Measurements from ENCODE around the gene AP5S1. TPM values are rescaled to one million over a fixed set of nuclear protein-coding genes. Genes with fewer than 3 reads are reported as not detected.
"Not testable (repeated sequence)": the region's sequence is repeated elsewhere in the genome, so short reads cannot be mapped to it uniquely, and the experiment has no call there.

Gene AP5S1
- total and polyA plus RNA-seq, 2 experiments from 2014 or later = 20.5 to 25.0 TPM

DNA sequence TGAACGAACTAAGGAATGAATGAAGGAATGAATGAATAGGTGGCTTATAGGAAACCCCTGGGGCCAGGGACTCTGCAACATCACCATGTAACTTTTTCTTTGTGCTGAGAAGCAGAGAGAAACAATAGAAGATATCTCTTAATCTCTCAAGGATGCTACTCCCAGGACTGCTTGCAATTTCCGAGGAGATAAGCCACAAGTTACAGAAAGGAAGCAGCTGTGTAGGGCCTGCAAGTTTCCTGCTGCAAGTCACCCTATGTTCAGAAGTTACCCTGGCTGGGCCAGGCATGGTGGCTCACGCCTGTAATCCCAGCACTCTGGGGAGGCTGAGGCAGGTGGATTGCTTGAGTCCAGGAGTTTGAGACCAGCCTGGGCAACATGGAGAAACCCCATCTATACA lies 19.0 kb downstream of the AP5S1 start:
- WGBS, 2 experiments (ENCODE audit: low coverage in 1 of 2, low lambda C conversion rate in 2 of 2, missing lambda C conversion rate in 2 of 2) = 85 to 86% methylated on average over 3 of the region's 3 CpGs

DNA sequence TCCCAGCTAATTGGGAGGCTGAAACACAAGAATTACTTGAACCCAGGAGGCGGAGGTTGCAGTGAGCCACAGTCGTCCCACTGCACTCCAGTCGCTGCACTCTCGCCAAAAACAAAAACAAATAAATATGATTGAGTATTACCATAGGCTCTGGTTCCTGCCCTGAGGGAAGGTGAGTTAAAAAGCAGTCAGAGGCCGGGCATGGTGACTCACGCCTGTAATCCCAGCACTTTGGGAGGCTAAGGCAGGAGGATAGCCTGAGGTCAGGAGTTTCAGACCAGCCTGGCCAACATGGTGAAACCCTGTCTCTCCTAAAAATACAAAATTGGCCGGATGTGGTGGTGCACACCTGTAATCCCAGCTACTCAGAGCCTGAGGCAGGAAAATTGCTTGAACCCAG lies 19.9 kb downstream of the AP5S1 start:
- H3K9me2 ChIP-seq (ENCODE audit: insufficient read depth); H3K4me2 ChIP-seq (ENCODE audit: unreplicated experiment); H3K9ac ChIP-seq; H2AFZ ChIP-seq; H3K27ac ChIP-seq; H3K9me3 ChIP-seq (ENCODE audit: low read depth); H4K20me1 ChIP-seq (ENCODE audit: insufficient read depth); in situ Hi-C loops (cut with MboI); H3K27me3 ChIP-seq (replicated peaks; ENCODE audit: insufficient read depth); H3K79me2 ChIP-seq (ENCODE audit: insufficient read depth); H3K4me3 ChIP-seq; H3K4me1 ChIP-seq (ENCODE audit: insufficient read depth); H3K36me3 ChIP-seq (ENCODE audit: low read depth); DNase-seq; H3F3A ChIP-seq (ENCODE audit: insufficient read depth): not testable (repeated sequence)
- WGBS, 2 experiments (ENCODE audit: low coverage in 1 of 2, low lambda C conversion rate in 2 of 2, missing lambda C conversion rate in 2 of 2) = 84 to 85% methylated on average over 7 of the region's 7 CpGs

More for the DNA sequence above, 19.0 kb downstream of the AP5S1 start:
- Histone ChIP-seq H3K4me3 (no peak overlapping the region), H2AFZ (no peak overlapping the region), H4K20me1 (ENCODE audit: insufficient read depth) (no peaks in the 10 kb centered on the region), H3K36me3 (ENCODE audit: low read depth) (no peaks in the 10 kb centered on the region), H3K9ac (no peak overlapping the region), H3K4me2 (ENCODE audit: unreplicated experiment) (no peak overlapping the region), H3K4me1 (ENCODE audit: insufficient read depth) (0 out of 2 replicates have a peak, but pooled peaks cover 4% of the 10 kb centered on the region), H3K27me3 (replicated peaks; ENCODE audit: insufficient read depth) (no peaks in the 10 kb centered on the region), H3K9me3 (ENCODE audit: low read depth) (no peaks in the 10 kb centered on the region), H3K79me2 (ENCODE audit: insufficient read depth) (no peaks in the 10 kb centered on the region), H3F3A (ENCODE audit: insufficient read depth) (0 out of 2 replicates have a peak, but pooled peaks cover 2% of the 10 kb centered on the region), H3K9me2 (ENCODE audit: insufficient read depth) (no peaks in the 10 kb centered on the region), H3K27ac (no peak overlapping the region)
- DNase-seq = no peak
- in situ Hi-C loops (cut with MboI) = no loop called here
- TF ChIP-seq EZH2phosphoT487 (IDR thresholded peaks at IDR 0.05; ENCODE audit: insufficient read depth, low read depth) (no peak), EZH2 (IDR thresholded peaks at IDR 0.05; ENCODE audit: insufficient read depth, poor library complexity, severe bottlenecking) (no peak)

DNA sequence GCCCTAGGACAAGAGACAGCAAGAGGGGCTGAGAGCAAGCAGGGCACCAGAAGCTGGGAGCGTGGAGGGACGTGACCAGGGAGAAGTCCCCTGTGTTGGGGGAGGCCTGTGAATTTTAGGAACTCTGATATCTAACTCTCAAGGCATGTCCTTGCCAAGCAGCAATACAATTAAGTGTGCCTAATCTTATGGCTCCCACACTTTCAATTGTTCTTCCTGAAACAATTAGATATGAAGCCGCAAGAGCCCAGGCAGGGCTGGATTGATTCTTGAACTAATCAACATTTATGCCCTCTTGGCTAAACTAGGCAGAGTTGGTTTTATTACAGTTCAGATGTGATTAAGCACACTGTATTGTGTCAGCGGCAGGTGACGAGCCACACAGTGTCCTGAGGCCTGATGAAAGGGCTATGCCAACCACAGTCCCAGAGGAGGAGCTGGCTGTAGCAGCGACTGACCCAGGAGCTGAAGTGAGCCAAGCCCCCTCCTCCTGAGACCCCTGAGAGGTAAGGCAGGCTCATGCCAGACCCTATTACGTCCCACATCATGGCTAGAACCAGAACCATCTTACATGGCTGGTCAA lies 22.1 kb downstream of the AP5S1 start:
- no peak for TF ChIP-seq EZH2phosphoT487 (IDR thresholded peaks at IDR 0.05; ENCODE audit: insufficient read depth, low read depth)
- TF ChIP-seq EZH2 (IDR thresholded peaks at IDR 0.05; ENCODE audit: insufficient read depth, poor library complexity, severe bottlenecking) = no peak
- peaks cover 4% of the 10 kb centered on the region; the same call in 1 of the 2 replicates for H3K4me1 ChIP-seq (ENCODE audit: insufficient read depth)
- H3F3A ChIP-seq (ENCODE audit: insufficient read depth) = 0 out of 2 replicates have a peak, but pooled peaks cover 8% of the 10 kb centered on the region
- no peak for DNase-seq
- no peak overlapping the region for H3K27ac ChIP-seq
- H3K4me2 ChIP-seq (ENCODE audit: unreplicated experiment) = no peak overlapping the region
- no peaks in the 10 kb centered on the region for H3K36me3 ChIP-seq (ENCODE audit: low read depth)
- no peak overlapping the region for H2AFZ ChIP-seq
- H3K27me3 ChIP-seq (replicated peaks; ENCODE audit: insufficient read depth) = no peaks in the 10 kb centered on the region
- H3K9me2 ChIP-seq (ENCODE audit: insufficient read depth) = no peaks in the 10 kb centered on the region
- in situ Hi-C loops (cut with MboI) = no loop called here
- no peaks in the 10 kb centered on the region for H4K20me1 ChIP-seq (ENCODE audit: insufficient read depth)
- H3K9me3 ChIP-seq (ENCODE audit: low read depth) = no peaks in the 10 kb centered on the region
- H3K79me2 ChIP-seq (ENCODE audit: insufficient read depth) = peaks cover 13% of the 10 kb centered on the region
- no peak overlapping the region for H3K9ac ChIP-seq
- no peak overlapping the region for H3K4me3 ChIP-seq
- 91% methylated on average over 7 of the region's 7 CpGs for WGBS, 2 experiments (ENCODE audit: low coverage in 1 of 2, low lambda C conversion rate in 2 of 2, missing lambda C conversion rate in 2 of 2)

DNA sequence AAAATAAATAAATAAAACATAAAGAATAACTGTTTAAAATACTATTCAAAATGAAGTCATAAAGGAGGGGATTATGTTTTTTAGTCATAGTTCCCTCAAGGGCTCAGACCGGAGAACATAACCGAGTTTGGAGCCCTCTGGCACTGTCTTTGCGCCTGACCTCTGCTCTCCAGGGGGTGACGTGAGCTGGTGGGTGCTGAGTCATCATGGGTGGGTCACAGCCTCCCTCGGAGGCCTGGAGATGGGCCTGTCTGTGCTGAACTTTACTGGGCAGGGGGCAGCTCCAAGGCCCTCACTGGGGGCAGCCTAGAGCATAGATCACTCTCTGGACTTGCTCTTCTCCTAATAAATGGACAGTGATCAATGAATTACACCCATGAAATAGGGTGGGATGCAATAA lies 23.1 kb downstream of the AP5S1 start:
- 24% methylated on average over 5 of the region's 5 CpGs for WGBS, 2 experiments (ENCODE audit: low coverage in 1 of 2, low lambda C conversion rate in 2 of 2, missing lambda C conversion rate in 2 of 2)
- Histone ChIP-seq H3K27me3 (replicated peaks; ENCODE audit: insufficient read depth) (no peaks in the 10 kb centered on the region), H3K27ac (peak overlapping the region; percentile 46), H3K4me3 (no peak overlapping the region), H4K20me1 (ENCODE audit: insufficient read depth) (no peaks in the 10 kb centered on the region), H3K9ac (no peak overlapping the region), H3K36me3 (ENCODE audit: low read depth) (no peaks in the 10 kb centered on the region), H2AFZ (no peak overlapping the region), H3K9me2 (ENCODE audit: insufficient read depth) (no peaks in the 10 kb centered on the region), H3F3A (ENCODE audit: insufficient read depth) (0 out of 2 replicates have a peak, but pooled peaks cover 8% of the 10 kb centered on the region), H3K79me2 (ENCODE audit: insufficient read depth) (peaks cover 23% of the 10 kb centered on the region), H3K9me3 (ENCODE audit: low read depth) (no peaks in the 10 kb centered on the region), H3K4me2 (ENCODE audit: unreplicated experiment) (no peak overlapping the region), H3K4me1 (ENCODE audit: insufficient read depth) (peaks cover 10% of the 10 kb centered on the region)
- in situ Hi-C loops (cut with MboI) = no loop called here
- peak; percentile 75 for DNase-seq
- TF ChIP-seq EZH2 (IDR thresholded peaks at IDR 0.05; ENCODE audit: insufficient read depth, poor library complexity, severe bottlenecking) (no peak), EZH2phosphoT487 (IDR thresholded peaks at IDR 0.05; ENCODE audit: insufficient read depth, low read depth) (no peak)

DNA sequence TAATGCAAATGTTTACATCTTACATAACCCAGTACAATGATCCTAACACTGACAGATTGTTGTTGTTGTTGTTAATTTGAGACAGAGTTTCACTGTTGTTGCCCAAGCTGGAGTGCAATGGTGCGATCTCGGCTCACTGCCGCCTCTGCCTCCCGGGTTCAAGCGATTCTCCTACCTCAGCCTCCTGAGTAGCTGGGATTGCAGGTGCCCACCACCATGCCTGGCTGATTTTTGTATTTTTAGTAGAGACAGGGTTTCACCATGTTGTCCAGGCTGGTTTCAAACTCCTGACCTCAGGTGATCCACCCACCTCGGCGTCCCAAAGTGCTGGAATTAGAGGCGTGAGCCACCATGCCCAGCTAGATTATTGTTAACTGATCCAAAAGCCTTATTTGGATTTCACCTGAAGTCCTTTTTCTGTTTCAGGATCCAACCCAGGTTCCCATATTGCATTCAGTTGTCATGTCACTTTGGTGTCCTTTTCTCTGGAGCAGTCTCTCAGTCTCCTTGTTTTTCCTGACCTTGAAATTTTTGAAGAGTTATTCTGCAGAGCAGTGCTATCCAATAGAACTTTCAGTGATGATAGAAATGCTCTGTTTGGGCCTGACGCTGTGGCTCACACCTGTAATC lies 23.8 kb downstream of the AP5S1 start:
- H3K9me2 ChIP-seq (ENCODE audit: insufficient read depth); H3K9ac ChIP-seq; in situ Hi-C loops (cut with MboI); H2AFZ ChIP-seq; H3K4me2 ChIP-seq (ENCODE audit: unreplicated experiment); DNase-seq; H3K4me1 ChIP-seq (ENCODE audit: insufficient read depth); H3K9me3 ChIP-seq (ENCODE audit: low read depth); H4K20me1 ChIP-seq (ENCODE audit: insufficient read depth); H3F3A ChIP-seq (ENCODE audit: insufficient read depth); H3K27me3 ChIP-seq (replicated peaks; ENCODE audit: insufficient read depth); H3K4me3 ChIP-seq; H3K36me3 ChIP-seq (ENCODE audit: low read depth): not testable (repeated sequence)
- H3K79me2 ChIP-seq (ENCODE audit: insufficient read depth) = peaks cover 29% of the 10 kb centered on the region
- peak overlapping the region; percentile 46 for H3K27ac ChIP-seq
- WGBS, 2 experiments (ENCODE audit: low coverage in 1 of 2, low lambda C conversion rate in 2 of 2, missing lambda C conversion rate in 2 of 2) = 89 to 90% methylated on average over 9 of the region's 9 CpGs
